WTC11 (cell line): ENCODE measurements around the gene LPP.

Source experiments
- JUN ChIP-seq: sonication (generic); formaldehyde crosslinking; IDR thresholded peaks from 2 replicates; pipeline ENCODE4 v1.8.0; 2023; ENCODE audit warnings: mild to moderate bottlenecking, missing genetic modification reagents
- TEAD4 ChIP-seq: sonication (generic); formaldehyde crosslinking; IDR thresholded peaks from 2 replicates; pipeline ENCODE4 v1.8.0; 2022; ENCODE audit warnings: mild to moderate bottlenecking, missing genetic modification reagents
- TF ChIP-seq, protein P1 (sequence below): sonication (generic); formaldehyde crosslinking; IDR thresholded peaks from 2 replicates; pipeline ENCODE4 v1.8.0; 2023; ENCODE audit warnings: missing genetic modification reagents
- TF ChIP-seq, protein P2 (sequence below): fragments of 200-600 bp; IDR thresholded peaks from 2 replicates; pipeline ENCODE4 v1.8.0; 2022; ENCODE audit warnings: antibody characterized with exemption
- TF ChIP-seq, protein P3 (sequence below): sonication (generic); formaldehyde crosslinking; IDR thresholded peaks from 2 replicates; pipeline ENCODE4 v1.8.0; 2023; ENCODE audit warnings: missing genetic modification reagents, mild to moderate bottlenecking, borderline replicate concordance

DNA sequence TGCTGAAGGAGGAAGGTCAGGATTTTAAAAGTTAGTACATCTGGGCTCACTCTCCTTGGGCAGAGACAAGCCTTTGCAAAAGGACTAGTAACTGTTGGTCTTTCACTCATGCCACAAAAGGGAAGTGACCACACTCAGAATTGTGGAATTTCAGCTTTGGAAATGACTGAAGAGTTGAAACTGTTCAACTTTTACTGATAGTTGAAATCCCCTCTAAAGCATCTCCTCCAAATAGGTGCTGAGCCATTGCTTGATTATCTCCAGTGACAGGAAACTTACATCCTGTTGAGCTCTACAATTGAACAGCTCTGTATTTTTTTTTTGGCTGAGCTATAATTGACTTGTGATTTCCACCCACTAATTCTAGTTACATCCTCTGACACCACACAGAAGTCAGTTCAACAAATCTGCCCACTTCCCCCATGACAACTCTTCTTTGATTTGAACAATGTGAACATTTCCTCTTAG is 763.0 kb downstream of the LPP start:
- TF ChIP-seq, protein P1, sequence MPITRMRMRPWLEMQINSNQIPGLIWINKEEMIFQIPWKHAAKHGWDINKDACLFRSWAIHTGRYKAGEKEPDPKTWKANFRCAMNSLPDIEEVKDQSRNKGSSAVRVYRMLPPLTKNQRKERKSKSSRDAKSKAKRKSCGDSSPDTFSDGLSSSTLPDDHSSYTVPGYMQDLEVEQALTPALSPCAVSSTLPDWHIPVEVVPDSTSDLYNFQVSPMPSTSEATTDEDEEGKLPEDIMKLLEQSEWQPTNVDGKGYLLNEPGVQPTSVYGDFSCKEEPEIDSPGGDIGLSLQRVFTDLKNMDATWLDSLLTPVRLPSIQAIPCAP (CRISPR knock-in tag): no peak
- TF ChIP-seq, protein P2, sequence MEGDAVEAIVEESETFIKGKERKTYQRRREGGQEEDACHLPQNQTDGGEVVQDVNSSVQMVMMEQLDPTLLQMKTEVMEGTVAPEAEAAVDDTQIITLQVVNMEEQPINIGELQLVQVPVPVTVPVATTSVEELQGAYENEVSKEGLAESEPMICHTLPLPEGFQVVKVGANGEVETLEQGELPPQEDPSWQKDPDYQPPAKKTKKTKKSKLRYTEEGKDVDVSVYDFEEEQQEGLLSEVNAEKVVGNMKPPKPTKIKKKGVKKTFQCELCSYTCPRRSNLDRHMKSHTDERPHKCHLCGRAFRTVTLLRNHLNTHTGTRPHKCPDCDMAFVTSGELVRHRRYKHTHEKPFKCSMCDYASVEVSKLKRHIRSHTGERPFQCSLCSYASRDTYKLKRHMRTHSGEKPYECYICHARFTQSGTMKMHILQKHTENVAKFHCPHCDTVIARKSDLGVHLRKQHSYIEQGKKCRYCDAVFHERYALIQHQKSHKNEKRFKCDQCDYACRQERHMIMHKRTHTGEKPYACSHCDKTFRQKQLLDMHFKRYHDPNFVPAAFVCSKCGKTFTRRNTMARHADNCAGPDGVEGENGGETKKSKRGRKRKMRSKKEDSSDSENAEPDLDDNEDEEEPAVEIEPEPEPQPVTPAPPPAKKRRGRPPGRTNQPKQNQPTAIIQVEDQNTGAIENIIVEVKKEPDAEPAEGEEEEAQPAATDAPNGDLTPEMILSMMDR: no peak
- TF ChIP-seq TEAD4 (CRISPR knock-in tag) (no peak), JUN (no peak)
- TF ChIP-seq, protein P3, sequence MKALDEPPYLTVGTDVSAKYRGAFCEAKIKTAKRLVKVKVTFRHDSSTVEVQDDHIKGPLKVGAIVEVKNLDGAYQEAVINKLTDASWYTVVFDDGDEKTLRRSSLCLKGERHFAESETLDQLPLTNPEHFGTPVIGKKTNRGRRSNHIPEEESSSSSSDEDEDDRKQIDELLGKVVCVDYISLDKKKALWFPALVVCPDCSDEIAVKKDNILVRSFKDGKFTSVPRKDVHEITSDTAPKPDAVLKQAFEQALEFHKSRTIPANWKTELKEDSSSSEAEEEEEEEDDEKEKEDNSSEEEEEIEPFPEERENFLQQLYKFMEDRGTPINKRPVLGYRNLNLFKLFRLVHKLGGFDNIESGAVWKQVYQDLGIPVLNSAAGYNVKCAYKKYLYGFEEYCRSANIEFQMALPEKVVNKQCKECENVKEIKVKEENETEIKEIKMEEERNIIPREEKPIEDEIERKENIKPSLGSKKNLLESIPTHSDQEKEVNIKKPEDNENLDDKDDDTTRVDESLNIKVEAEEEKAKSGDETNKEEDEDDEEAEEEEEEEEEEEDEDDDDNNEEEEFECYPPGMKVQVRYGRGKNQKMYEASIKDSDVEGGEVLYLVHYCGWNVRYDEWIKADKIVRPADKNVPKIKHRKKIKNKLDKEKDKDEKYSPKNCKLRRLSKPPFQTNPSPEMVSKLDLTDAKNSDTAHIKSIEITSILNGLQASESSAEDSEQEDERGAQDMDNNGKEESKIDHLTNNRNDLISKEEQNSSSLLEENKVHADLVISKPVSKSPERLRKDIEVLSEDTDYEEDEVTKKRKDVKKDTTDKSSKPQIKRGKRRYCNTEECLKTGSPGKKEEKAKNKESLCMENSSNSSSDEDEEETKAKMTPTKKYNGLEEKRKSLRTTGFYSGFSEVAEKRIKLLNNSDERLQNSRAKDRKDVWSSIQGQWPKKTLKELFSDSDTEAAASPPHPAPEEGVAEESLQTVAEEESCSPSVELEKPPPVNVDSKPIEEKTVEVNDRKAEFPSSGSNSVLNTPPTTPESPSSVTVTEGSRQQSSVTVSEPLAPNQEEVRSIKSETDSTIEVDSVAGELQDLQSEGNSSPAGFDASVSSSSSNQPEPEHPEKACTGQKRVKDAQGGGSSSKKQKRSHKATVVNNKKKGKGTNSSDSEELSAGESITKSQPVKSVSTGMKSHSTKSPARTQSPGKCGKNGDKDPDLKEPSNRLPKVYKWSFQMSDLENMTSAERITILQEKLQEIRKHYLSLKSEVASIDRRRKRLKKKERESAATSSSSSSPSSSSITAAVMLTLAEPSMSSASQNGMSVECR: no peak
